Measurements from ENCODE around the gene PHLPP1. TPM values are rescaled to one million over a fixed set of nuclear protein-coding genes. Genes with fewer than 3 reads are reported as not detected.

PHLPP1 gene
- total RNA-seq, 1 experiment from 2014 or later = 14.7 TPM

- no peak for TF ChIP-seq MAX (IDR thresholded peaks at IDR 0.05)
These were observed 148.2 kb downstream of the PHLPP1 start (continued) for GRCh38 chr18:62863579-62864001.

- TF ChIP-seq POLR2AphosphoS5 (IDR thresholded peaks at IDR 0.05; ENCODE audit: low read depth, low read length) (no peak), CEBPB (IDR thresholded peaks at IDR 0.05; ENCODE audit: low read depth) (0 out of 2 replicates have a peak, but pooled peaks have one; percentile 2)
- CTCF ChIA-PET = no interaction called here
- H3K27ac ChIP-seq (ENCODE audit: low read depth, low read length) = no peak overlapping the region
- ATAC-seq (no peak), DNase-seq (ENCODE audit: low read depth, low spot score) (no peak)
- H3K4me1 ChIP-seq (ENCODE audit: control insufficient read depth in 1 of 2, insufficient read depth in 2 of 2, low read length in 2 of 2) = peaks cover 5 to 28% of the 10 kb centered on the region in 2 experiments
- H2AFZ ChIP-seq (ENCODE audit: low read depth, low read length, poor library complexity, severe bottlenecking) = no peak overlapping the region
- intact Hi-C loops (cut with micrococcal nuclease) = no loop called here
- RAD21 ChIA-PET (ENCODE audit: low non-redundant PET in 1 of 2, low total read pairs in 2 of 2, uncharacterized antibody in 2 of 2, unreplicated experiment in 2 of 2) = no interaction called here
- H3K36me3 ChIP-seq (ENCODE audit: control insufficient read depth in 1 of 2, insufficient read depth in 2 of 2, low read length in 2 of 2) = no peaks in the 10 kb centered on the region
- no TSS peak for BruUV-seq (replicated peaks)
- H3K9me2 ChIP-seq (ENCODE audit: insufficient read depth) = no peaks in the 10 kb centered on the region
- POLR2A ChIA-PET = no interaction called here
- no peaks in the 10 kb centered on the region for H4K20me1 ChIP-seq (ENCODE audit: insufficient read depth)
- H3K4me2 ChIP-seq (ENCODE audit: low read length) = no peak overlapping the region
- no peaks in the 10 kb centered on the region for H3K79me2 ChIP-seq (ENCODE audit: insufficient read depth, low read length)
- H3K9ac ChIP-seq (ENCODE audit: low read length) = no peak overlapping the region
- no peaks in the 10 kb centered on the region for H3K9me3 ChIP-seq (ENCODE audit: control insufficient read depth in 1 of 2, insufficient read depth in 1 of 2, low read depth in 1 of 2, low read length in 2 of 2)
- no peaks in the 10 kb centered on the region for H3K27me3 ChIP-seq (ENCODE audit: insufficient read depth, low read length)
- no peak overlapping the region for H3K4me3 ChIP-seq (replicated peaks in 1 of 2; ENCODE audit: low read depth in 1 of 2, low read length in 2 of 2)
These were observed 150.2 kb downstream of the PHLPP1 start for GRCh38 chr18:62865498-62865897.

- no peak overlapping the region for H3K4me3 ChIP-seq (replicated peaks in 1 of 2; ENCODE audit: low read depth in 1 of 2, low read length in 2 of 2)
- intact Hi-C loops (cut with micrococcal nuclease) = no loop called here
- H2AFZ ChIP-seq (ENCODE audit: low read depth, low read length, poor library complexity, severe bottlenecking) = no peak overlapping the region
- H3K27me3 ChIP-seq (ENCODE audit: insufficient read depth, low read length) = no peaks in the 10 kb centered on the region
- H3K4me1 ChIP-seq (ENCODE audit: control insufficient read depth in 1 of 2, insufficient read depth in 2 of 2, low read length in 2 of 2) = peaks cover 10 to 36% of the 10 kb centered on the region in 2 experiments
- H4K20me1 ChIP-seq (ENCODE audit: insufficient read depth) = no peaks in the 10 kb centered on the region
- H3K9me3 ChIP-seq (ENCODE audit: control insufficient read depth in 1 of 2, insufficient read depth in 1 of 2, low read depth in 1 of 2, low read length in 2 of 2) = no peaks in the 10 kb centered on the region
- no peak overlapping the region for H3K9ac ChIP-seq (ENCODE audit: low read length)
- ChIA-PET RAD21 (ENCODE audit: low non-redundant PET in 1 of 2, low total read pairs in 2 of 2, uncharacterized antibody in 2 of 2, unreplicated experiment in 2 of 2) (no interaction called here), POLR2A (no interaction called here), CTCF (no interaction called here)
- H3K27ac ChIP-seq (ENCODE audit: low read depth, low read length) = no peak overlapping the region
- no peaks in the 10 kb centered on the region for H3K36me3 ChIP-seq (ENCODE audit: control insufficient read depth in 1 of 2, insufficient read depth in 2 of 2, low read length in 2 of 2)
- H3K79me2 ChIP-seq (ENCODE audit: insufficient read depth, low read length) = no peaks in the 10 kb centered on the region
- ATAC-seq (no peak), DNase-seq (ENCODE audit: low read depth, low spot score) (no peak)
- no TSS peak for BruUV-seq (replicated peaks)
- no peak overlapping the region for H3K4me2 ChIP-seq (ENCODE audit: low read length)
- H3K9me2 ChIP-seq (ENCODE audit: insufficient read depth) = no peaks in the 10 kb centered on the region
- TF ChIP-seq SP1 (IDR thresholded peaks at IDR 0.05; ENCODE audit: low read depth) = no peak
- TF ChIP-seq MAX (IDR thresholded peaks at IDR 0.05) = no peak
- no peak for TF ChIP-seq POLR2A (IDR thresholded peaks at IDR 0.05; ENCODE audit: borderline replicate concordance, extremely low read depth, insufficient read depth, insufficient read length)
- no peak for TF ChIP-seq ZBTB33 (IDR thresholded peaks at IDR 0.05; ENCODE audit: extremely low read depth, insufficient replicate concordance, low read length)
- TF ChIP-seq ZNF274 (IDR thresholded peaks at IDR 0.05; ENCODE audit: low read depth, low read length) = no peak
- TF ChIP-seq EZH2phosphoT487 (IDR thresholded peaks at IDR 0.05; ENCODE audit: borderline replicate concordance) = no peak
- no peak for TF ChIP-seq EZH2 (IDR thresholded peaks at IDR 0.05)
- no peak for TF ChIP-seq ELF1 (IDR thresholded peaks at IDR 0.05; ENCODE audit: borderline replicate concordance, low read depth)
- TF ChIP-seq CBX3 (IDR thresholded peaks at IDR 0.05; ENCODE audit: low read depth) = no peak
- TF ChIP-seq CTCF (IDR thresholded peaks at IDR 0.05 in 2 of 3, conservative IDR thresholded peaks at IDR 0.05 in 1 of 3; ENCODE audit: borderline replicate concordance in 1 of 3, insufficient read depth in 1 of 3, low read depth in 2 of 3, low read length in 2 of 3) = no peak
- TF ChIP-seq RAD21 (IDR thresholded peaks at IDR 0.05; ENCODE audit: low read depth) = no peak
- no peak for TF ChIP-seq TCF7L2 (IDR thresholded peaks at IDR 0.05; ENCODE audit: borderline replicate concordance, extremely low read depth, insufficient read depth, insufficient read length)
- TF ChIP-seq CEBPB (IDR thresholded peaks at IDR 0.05; ENCODE audit: low read depth) = no peak
- TF ChIP-seq POLR2AphosphoS5 (IDR thresholded peaks at IDR 0.05; ENCODE audit: low read depth, low read length) = no peak
- no peak for TF ChIP-seq FOSL1 (IDR thresholded peaks at IDR 0.05; ENCODE audit: low read depth)
These were observed 152.2 kb downstream of the PHLPP1 start for GRCh38 chr18:62867534-62867933.

Measured in HCT116 (cell line).